NT2/D1 (cell line): ENCODE data around the gene POLR2L.

ENCODE experiments used
- SUZ12 ChIP-seq: IDR thresholded peaks from 2 replicates; pipeline ENCODE4 v1.6.1; 2011; ENCODE audit not compliant: insufficient read length, insufficient read depth; ENCODE audit errors: extremely low read depth
- YY1 ChIP-seq: IDR thresholded peaks from 2 replicates; pipeline ENCODE4 v1.6.1; 2011; ENCODE audit not compliant: insufficient read length, insufficient read depth
- ZNF274 ChIP-seq: IDR thresholded peaks from 2 replicates; pipeline ENCODE4 v1.6.1; 2011; ENCODE audit warnings: mild to moderate bottlenecking, low read depth, low read length

- TF ChIP-seq ZNF274 (no peak), YY1 (no peak), SUZ12 (no peak)
Measured at GRCh38 chr11:887589-887988, 45.3 kb upstream of the POLR2L start.
